ENCODE measurements around the gene SH3D19. TPM values are rescaled to one million over a fixed set of nuclear protein-coding genes. Genes with fewer than 3 reads are reported as not detected.
A peak's percentile ranks its signal among the peaks of the same experiment; 100 is the strongest.

SH3D19 gene
- total and polyA plus RNA-seq, 2 of the 4 experiments (the other 2 are of a cell fraction): 14.4 to 27.2 TPM

- intact Hi-C loops (cut with micrococcal nuclease) (no loop called here), in situ Hi-C loops (cut with MboI; ENCODE audit: low sequenced_read_pairs) (no loop called here), dilution Hi-C loops (cut with HindIII; ENCODE audit: low sequenced_read_pairs, unreplicated experiment) (no loop called here)
- no peak overlapping the region for H3K4me2 ChIP-seq (ENCODE audit: low read depth, low read length)
- CTCF ChIA-PET: interaction anchor here (0.6 to 0.7 kb wide), 2 partner anchors 34 to 426 kb away, joined by 3 read pairs; no protein-coding TSS in a partner anchor
- H2BK15ac ChIP-seq (ENCODE audit: low read depth, low read length): no peak overlapping the region
- DNase-seq (no peak), ATAC-seq (ENCODE audit: low read depth) (no peak)
- H4K5ac ChIP-seq (ENCODE audit: low read depth, low read length): no peak overlapping the region
- no peaks in the 10 kb centered on the region for H3K27me3 ChIP-seq (ENCODE audit: control insufficient read depth, insufficient read depth, low read length)
- no peak overlapping the region for H2AK9ac ChIP-seq (replicated peaks; ENCODE audit: low read depth, low read length, poor library complexity)
- no peak overlapping the region for H2BK120ac ChIP-seq (ENCODE audit: low read depth, low read length)
- no peak overlapping the region for H2BK20ac ChIP-seq (ENCODE audit: low read depth, low read length)
- no peak overlapping the region for H3K56ac ChIP-seq (ENCODE audit: extremely low read depth, insufficient read depth, low read length)
- no peak overlapping the region for H3K9ac ChIP-seq (ENCODE audit: low read depth, low read length)
- POLR2A ChIA-PET (ENCODE audit: unreplicated experiment): no interaction called here
- H4K91ac ChIP-seq (ENCODE audit: insufficient read depth, low read depth, low read length): no peak overlapping the region
- H2AK5ac ChIP-seq (ENCODE audit: low read depth, low read length): no peak overlapping the region
- no peak overlapping the region for H4K8ac ChIP-seq (ENCODE audit: low read depth in 2 of 2, low read length in 2 of 2)
- H4K20me1 ChIP-seq (ENCODE audit: insufficient read depth, low read length): no peaks in the 10 kb centered on the region
- no peaks in the 10 kb centered on the region for H3K9me3 ChIP-seq (ENCODE audit: control insufficient read depth, insufficient read depth, low read length)
- H3K79me1 ChIP-seq (ENCODE audit: low read depth in 1 of 2, low read length in 2 of 2): no peaks in the 10 kb centered on the region
- 95% methylated on average over 7 of the region's 9 CpGs; no CpG with 5 or more reads in 1 of the 2 experiments for WGBS, 2 experiments (ENCODE audit: extremely low coverage in 2 of 2, insufficient read length in 1 of 2)
- H2AFZ ChIP-seq (replicated peaks; ENCODE audit: low read length, poor library complexity): no peak overlapping the region
- H3K14ac ChIP-seq (replicated peaks; ENCODE audit: low read depth, low read length): no peak overlapping the region
- H3K9me1 ChIP-seq (ENCODE audit: insufficient read depth, low read length): no peaks in the 10 kb centered on the region
- no peak overlapping the region for H2BK5ac ChIP-seq (ENCODE audit: low read depth, low read length, poor library complexity, severe bottlenecking)
- no peak overlapping the region for H3K4ac ChIP-seq (ENCODE audit: low read depth, low read length)
- peaks cover 3% of the 10 kb centered on the region; the same call in 1 of the 2 replicates for H3K36me3 ChIP-seq (ENCODE audit: control insufficient read depth, insufficient read depth, low read length)
- H3K4me3 ChIP-seq (ENCODE audit: insufficient read depth, low read depth, low read length): no peak overlapping the region
- H3K23ac ChIP-seq (ENCODE audit: low read depth, low read length): no peak overlapping the region
- H3K18ac ChIP-seq (ENCODE audit: low read depth, low read length): no peak overlapping the region
- H3K4me1 ChIP-seq (ENCODE audit: control insufficient read depth, insufficient read depth, low read length): no peaks in the 10 kb centered on the region
- no peak overlapping the region for H3K27ac ChIP-seq (ENCODE audit: insufficient read depth, low read length)
- BruUV-seq (replicated peaks): no TSS peak
- TF ChIP-seq MAFK (IDR thresholded peaks at IDR 0.05; ENCODE audit: low read depth, low read length): peak; percentile 82
- no peak for TF ChIP-seq NFE2L2 (IDR thresholded peaks at IDR 0.05; ENCODE audit: low read depth, low read length)
Measured at GRCh38 chr4:151150821-151151580, 174.4 kb downstream of the SH3D19 start.
